Esophagus muscularis mucosa (tissue), 4 donors: ENCODE results near the gene RAMP1. TPM values are rescaled to one million over a fixed set of nuclear protein-coding genes. Genes with fewer than 3 reads are reported as not detected.
A peak's percentile ranks its signal among the peaks of the same experiment; 100 is the strongest.

Experiments
- DNase-seq: peaks from one replicate; pipeline ENCODE4 v3.0.0-alpha.2; 2017; ENCODE audit errors: extremely low spot score
- H3K27ac ChIP-seq, 4 donors: fragments of 200-600 bp; sonication (generic); replicated peaks in 1 of 4; 1 replicate in 3 of 4; 2 replicates in 1 of 4; pipeline ENCODE4 v1.5.1; 2016 to 2019; ENCODE audit warnings: mild to moderate bottlenecking in 1 of 4
- H3K27me3 ChIP-seq, 4 donors: fragments of 200-600 bp; sonication (generic); one replicate each; pipeline versions ENCODE4 v1.5.1 to v1.6.0; 2016 to 2019
- H3K36me3 ChIP-seq, 4 donors: fragments of 200-600 bp; sonication (generic); one replicate each; pipeline ENCODE4 v1.5.1; 2016 to 2019
- H3K4me1 ChIP-seq, 4 donors: fragments of 200-600 bp; sonication (generic); one replicate each; pipeline ENCODE4 v1.5.1; 2016 to 2019
- H3K4me3 ChIP-seq, 4 donors: fragments of 200-600 bp; sonication (generic); 1 replicate in 2 of 4; 2 replicates in 2 of 4; pipeline ENCODE4 v1.5.1; 2016 to 2019; ENCODE audit warnings: mild to moderate bottlenecking in 4 of 4, moderate library complexity in 1 of 4
- H3K9me3 ChIP-seq, 4 donors: fragments of 200-600 bp; sonication (generic); 1 replicate in 3 of 4; 2 replicates in 1 of 4; pipeline ENCODE4 v1.5.1; 2016 to 2019
- EP300 ChIP-seq: sonication (generic); formaldehyde crosslinking; IDR thresholded peaks from one replicate; pipeline ENCODE4 v1.6.1; 2017; ENCODE audit warnings: antibody characterized with exemption
- POLR2A ChIP-seq: fragments of 450-650 bp; IDR thresholded peaks from one replicate; pipeline ENCODE4 v1.6.1; 2017; ENCODE audit warnings: antibody characterized with exemption, moderate library complexity, mild to moderate bottlenecking, low read depth
- POLR2AphosphoS5 ChIP-seq, 2 donors: sonication (generic); formaldehyde crosslinking; IDR thresholded peaks; one replicate each; pipeline ENCODE4 v1.6.1; 2017; ENCODE audit warnings: antibody characterized with exemption in 2 of 2
- WGBS: methylation state at CpG from one replicate; pipeline ENCODE4 v1.1.5; 2018; 5-methylcytosine and 5-hydroxymethylcytosine counted together
- intact Hi-C: fragments of 100-400 bp; cut with DNase I; formaldehyde crosslinking; loops from one replicate; pipeline ENCODE4 v1.15.1; 2023
- total RNA-seq, 4 donors: library from RNA; depleted of rRNA; stranded (reverse); fragments of >200 nt; gene quantifications; one replicate each; pipeline versions ENCODE4 v1.1.0 to v1.2.1, GENCODE V29; 2016
- TF ChIP-seq, protein P1 (sequence below), 3 experiments: fragments of 200-600 bp in 2 of 3; fragments of 450-650 bp in 1 of 3; sonication (generic) in 2 of 3; IDR thresholded peaks; one replicate each; pipeline ENCODE4 v1.5.1; 2017 to 2019; ENCODE audit warnings: antibody characterized with exemption in 3 of 3, mild to moderate bottlenecking in 2 of 3, moderate library complexity in 1 of 3

The RAMP1 gene
- total RNA-seq, 4 donors from 2014 or later, result 172 to 287 (median 231) TPM

DNA sequence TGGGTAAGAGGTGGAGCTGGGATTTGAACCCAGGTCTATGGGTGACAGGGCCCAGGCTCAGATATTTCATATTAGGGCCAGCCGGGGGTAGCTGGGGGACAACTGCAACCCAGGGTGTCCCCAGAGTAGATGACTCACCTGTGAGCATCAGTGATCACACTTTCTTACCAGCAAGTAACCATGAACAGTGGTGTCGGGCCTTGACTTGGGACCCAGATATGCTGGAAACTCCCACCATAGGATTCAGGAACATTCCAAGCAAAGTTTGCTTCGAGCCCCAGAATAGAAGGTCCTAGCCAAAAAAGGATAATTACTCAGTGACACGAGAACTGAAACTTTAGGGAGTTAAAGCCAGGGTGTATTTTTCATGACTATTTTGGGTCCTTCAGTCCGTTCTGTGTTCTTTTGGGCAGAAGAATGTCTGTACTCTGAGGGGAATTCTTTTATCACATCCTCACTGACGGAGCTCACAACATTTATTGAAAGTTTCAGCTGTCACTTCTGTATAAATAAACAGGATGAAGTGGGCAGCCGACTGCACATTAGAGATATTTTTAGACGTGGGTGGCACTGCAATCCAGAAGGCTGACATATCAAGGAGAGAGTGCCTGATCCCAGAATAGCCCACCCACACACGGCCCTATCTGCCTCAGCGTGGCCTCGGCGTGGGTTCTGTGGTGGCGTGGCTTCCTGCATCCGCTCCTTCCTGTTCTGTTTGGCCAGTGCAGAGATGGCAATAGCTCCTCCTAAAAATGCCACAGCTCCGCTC, 45.6 kb downstream of the RAMP1 start:
- Histone ChIP-seq H3K4me1 (peaks cover 14 to 46% (median 42%) of the 10 kb centered on the region in 4 donors), H3K27me3 (no peaks in the 10 kb centered on the region), H3K9me3 (peaks cover 0 to 9% (median 4%) of the 10 kb centered on the region in 4 donors), H3K27ac (peak overlapping the region; percentile 80 to 95 (median 87)), H3K36me3 (peaks cover 0 to 6% (median 0%) of the 10 kb centered on the region in 4 donors), H3K4me3 (peak overlapping the region in 1 of 4 donors; percentile 15)
- no peak for TF ChIP-seq POLR2A
- peak; percentile 9 to 85 for TF ChIP-seq POLR2AphosphoS5 (IDR thresholded peaks at IDR 0.05)
- peak; percentile 82 for TF ChIP-seq EP300
- WGBS, result 13% methylated on average over 15 of the region's 15 CpGs
- intact Hi-C loops, result no loop called here
- DNase-seq, result no peak

DNA sequence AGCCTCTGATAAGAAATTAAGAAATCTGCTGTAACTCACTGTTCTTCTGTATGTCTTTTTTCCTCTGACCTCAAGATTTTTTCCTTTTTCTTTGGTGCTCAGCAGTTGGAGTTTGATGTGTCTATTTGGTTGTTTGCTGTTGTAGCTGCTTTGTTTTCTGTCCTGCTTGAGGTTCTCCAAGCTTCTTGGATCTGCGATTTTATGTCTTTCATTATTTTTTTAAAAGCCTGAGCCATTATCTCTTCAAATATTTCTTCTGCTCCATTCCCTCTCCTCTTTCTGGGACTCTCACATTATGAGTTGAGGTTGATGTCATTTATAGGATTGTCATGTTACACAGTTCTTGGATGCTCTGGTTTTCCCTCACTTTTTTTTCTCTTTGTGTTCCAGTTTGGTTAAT, 47.7 kb downstream of the RAMP1 start:
- peaks cover 0 to 9% (median 4%) of the 10 kb centered on the region in 4 donors for H3K9me3 ChIP-seq
- no peaks in the 10 kb centered on the region for H3K27me3 ChIP-seq
- WGBS, result 95% methylated on average over 1 of the region's 1 CpG
- H3K27ac ChIP-seq, result peak overlapping the region in 1 of 4 donors; percentile 87
- no peak overlapping the region for H3K4me3 ChIP-seq
- intact Hi-C loops, result no loop called here
- no peak for DNase-seq
- H3K4me1 ChIP-seq, result peaks cover 17 to 32% (median 28%) of the 10 kb centered on the region in 4 donors
- H3K36me3 ChIP-seq, result peaks cover 0 to 19% (median 5%) of the 10 kb centered on the region in 4 donors
- TF ChIP-seq, protein P1, sequence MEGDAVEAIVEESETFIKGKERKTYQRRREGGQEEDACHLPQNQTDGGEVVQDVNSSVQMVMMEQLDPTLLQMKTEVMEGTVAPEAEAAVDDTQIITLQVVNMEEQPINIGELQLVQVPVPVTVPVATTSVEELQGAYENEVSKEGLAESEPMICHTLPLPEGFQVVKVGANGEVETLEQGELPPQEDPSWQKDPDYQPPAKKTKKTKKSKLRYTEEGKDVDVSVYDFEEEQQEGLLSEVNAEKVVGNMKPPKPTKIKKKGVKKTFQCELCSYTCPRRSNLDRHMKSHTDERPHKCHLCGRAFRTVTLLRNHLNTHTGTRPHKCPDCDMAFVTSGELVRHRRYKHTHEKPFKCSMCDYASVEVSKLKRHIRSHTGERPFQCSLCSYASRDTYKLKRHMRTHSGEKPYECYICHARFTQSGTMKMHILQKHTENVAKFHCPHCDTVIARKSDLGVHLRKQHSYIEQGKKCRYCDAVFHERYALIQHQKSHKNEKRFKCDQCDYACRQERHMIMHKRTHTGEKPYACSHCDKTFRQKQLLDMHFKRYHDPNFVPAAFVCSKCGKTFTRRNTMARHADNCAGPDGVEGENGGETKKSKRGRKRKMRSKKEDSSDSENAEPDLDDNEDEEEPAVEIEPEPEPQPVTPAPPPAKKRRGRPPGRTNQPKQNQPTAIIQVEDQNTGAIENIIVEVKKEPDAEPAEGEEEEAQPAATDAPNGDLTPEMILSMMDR (IDR thresholded peaks at IDR 0.05), result no peak
- TF ChIP-seq EP300 (no peak), POLR2AphosphoS5 (IDR thresholded peaks at IDR 0.05) (no peak), POLR2A (no peak)

DNA sequence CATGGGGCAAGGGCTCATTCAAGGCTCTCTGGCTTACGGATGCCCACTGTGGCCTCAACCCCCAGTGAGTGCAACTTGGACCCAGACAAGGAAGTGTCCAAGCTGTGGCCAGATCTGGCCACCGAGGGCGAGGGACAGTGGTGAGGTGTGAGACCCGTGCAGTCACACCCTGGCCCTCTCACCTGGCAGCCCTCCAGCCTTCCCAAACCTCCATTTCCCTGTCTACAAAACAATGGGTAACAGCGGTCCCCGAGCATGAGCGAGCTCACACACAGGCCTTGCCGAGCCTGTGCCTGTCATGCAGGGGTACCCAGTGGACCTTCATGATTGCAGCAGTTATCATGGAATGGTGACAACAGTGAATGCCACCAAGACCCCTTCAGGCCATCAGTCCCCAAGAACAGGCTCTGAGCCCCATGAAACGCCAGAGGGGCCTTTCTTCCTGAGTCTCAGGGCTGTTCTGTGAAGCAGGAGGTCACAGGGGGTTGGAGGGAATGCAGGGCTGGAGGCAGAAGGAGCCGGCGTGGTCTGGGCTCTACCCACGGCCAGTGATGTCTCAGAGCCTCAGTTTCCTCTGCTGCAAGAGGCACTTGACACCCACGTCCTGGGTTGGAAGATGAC, 49.8 kb downstream of the RAMP1 start:
- Histone ChIP-seq H3K27me3 (no peaks in the 10 kb centered on the region), H3K4me1 (peaks cover 16 to 20% (median 17%) of the 10 kb centered on the region in 4 donors), H3K36me3 (peaks cover 0 to 23% (median 6%) of the 10 kb centered on the region in 4 donors), H3K27ac (peak overlapping the region in 1 of 4 donors; percentile 27), H3K4me3 (no peak overlapping the region), H3K9me3 (peaks cover 0 to 9% (median 4%) of the 10 kb centered on the region in 4 donors)
- DNase-seq, result no peak
- intact Hi-C loops, result no loop called here
- TF ChIP-seq, protein P1 (IDR thresholded peaks at IDR 0.05), result no peak
- TF ChIP-seq POLR2A (no peak), EP300 (no peak), POLR2AphosphoS5 (IDR thresholded peaks at IDR 0.05) (no peak)
- WGBS, result 90% methylated on average over 6 of the region's 13 CpGs

DNA sequence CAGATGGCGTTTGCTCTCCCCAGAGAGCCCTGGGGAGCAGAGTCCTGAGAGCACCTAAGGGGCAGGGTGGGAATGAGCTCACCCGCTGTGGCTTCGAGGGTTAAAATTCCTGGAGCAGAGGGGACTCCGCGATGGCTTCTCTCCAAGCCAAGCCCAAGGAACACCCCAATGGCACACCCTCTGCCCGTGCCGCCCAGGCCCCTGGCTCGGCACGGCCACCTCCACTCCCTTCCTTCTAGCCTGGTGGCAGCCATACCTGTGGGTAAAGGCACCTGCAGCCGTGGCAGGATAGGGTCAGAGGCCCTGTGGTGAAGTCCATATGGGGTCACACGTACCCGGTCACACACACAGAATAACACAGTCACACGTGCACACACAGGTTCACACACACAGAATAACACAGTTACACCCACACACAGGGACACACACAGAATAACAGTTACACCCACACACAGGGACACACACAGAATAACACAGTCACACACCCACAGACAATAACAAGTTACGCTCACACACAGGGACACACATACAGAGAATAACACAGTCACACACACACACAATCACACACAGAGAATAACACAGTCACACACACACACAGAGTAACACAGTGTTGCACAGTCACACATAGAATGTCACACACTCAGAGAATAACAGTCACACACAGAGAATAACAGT, 50.5 kb downstream of the RAMP1 start:
- TF ChIP-seq, protein P1 (IDR thresholded peaks at IDR 0.05), result no peak
- TF ChIP-seq POLR2AphosphoS5 (IDR thresholded peaks at IDR 0.05), result no peak
- no peak for TF ChIP-seq POLR2A
- TF ChIP-seq EP300, result no peak
- DNase-seq, result no peak
- intact Hi-C loops, result no loop called here
- Histone ChIP-seq H3K4me3 (no peak overlapping the region), H3K27me3 (no peaks in the 10 kb centered on the region), H3K9me3 (peaks cover 0 to 9% (median 4%) of the 10 kb centered on the region in 4 donors), H3K27ac (no peak overlapping the region), H3K36me3 (peaks cover 0 to 23% (median 6%) of the 10 kb centered on the region in 4 donors), H3K4me1 (peaks cover 8 to 13% (median 10%) of the 10 kb centered on the region in 4 donors)
- 87% methylated on average over 14 of the region's 14 CpGs for WGBS
